CD4-positive, alpha-beta T cell treated with Interleukin-4 for 4 hours (primary cell): ENCODE measurements around the gene VPS72.
A peak's percentile ranks its signal among the peaks of the same experiment; 100 is the strongest.

Experiments
- DNase-seq: peaks from one replicate; pipeline ENCODE4 v3.0.0-alpha.2; 2020

Gene VPS72

GRCh38 chr1:151144474-151145303 lies 45.3 kb downstream of the VPS72 start:
- DNase-seq = no peak

DNA sequence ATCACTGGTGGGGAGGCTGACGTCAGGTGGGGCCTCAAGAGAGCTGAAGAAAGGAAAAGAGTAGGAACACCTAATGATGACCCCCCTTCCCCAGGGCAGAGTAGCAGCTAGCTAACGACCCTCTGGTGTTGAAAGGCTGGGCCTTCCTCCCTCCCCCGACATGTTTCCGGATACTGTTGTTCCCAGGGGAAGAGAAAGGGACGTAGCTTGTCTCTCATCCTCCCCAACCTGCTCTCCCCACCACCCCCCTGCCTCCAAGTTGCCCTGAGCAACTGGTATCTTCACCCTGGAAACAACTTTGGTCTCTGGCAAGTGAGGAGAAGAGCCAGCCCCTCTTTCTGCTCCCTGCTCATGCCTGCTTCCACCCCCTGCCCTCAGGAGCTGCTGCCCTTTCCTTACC lies 46.0 kb downstream of the VPS72 start:
- DNase-seq = no peak

DNA sequence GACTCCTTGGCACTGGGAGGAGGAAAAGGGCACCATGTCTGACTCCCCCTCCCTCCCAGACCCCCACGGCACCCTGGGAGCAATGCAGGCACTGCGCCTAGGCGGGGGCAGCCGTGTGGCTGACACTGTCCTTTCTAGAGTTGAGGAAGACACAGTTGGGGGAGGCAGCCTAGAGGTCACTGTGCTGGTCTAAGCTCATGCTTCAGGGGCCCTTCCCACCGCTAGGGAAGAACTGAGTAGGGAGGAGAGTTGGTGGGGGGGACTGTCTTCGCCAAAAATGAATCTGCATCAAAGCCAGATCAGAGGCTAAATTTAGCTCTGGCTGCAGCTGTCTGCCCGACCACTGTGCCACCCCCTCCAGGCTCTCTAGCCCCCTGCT lies 47.0 kb downstream of the VPS72 start:
- DNase-seq = no peak

DNA sequence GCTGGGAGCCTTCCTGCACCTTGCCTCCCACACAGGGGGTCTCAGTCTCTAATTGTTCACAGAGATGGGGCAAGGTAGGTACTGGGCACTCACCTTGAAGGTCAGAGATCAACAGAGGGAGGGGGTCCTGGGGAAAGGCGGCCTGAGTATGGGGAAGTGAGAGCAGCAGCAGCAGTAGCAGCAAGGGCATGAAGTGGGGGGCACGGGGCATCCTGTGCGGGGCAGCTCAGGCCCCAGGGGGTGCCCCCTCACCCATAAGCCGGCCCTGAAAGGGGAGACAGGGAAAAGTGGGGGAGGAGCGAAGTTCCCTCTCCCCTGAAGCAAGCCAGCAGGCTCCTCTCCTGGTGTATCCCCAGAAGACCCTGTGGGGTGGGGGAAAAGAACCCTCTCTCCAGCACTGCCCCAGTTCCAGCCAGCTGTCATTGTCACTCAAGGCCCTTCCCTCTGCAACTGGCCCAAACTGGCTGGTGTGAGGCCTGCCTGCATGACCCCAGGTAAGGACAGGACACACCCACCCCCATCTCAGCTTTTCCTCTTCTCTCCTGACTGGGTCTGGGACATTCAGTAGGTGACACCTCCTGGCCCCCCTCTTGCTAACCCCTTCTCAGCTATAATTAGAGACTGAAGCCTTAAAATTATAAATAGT lies 47.5 kb downstream of the VPS72 start:
- no peak for DNase-seq

DNA sequence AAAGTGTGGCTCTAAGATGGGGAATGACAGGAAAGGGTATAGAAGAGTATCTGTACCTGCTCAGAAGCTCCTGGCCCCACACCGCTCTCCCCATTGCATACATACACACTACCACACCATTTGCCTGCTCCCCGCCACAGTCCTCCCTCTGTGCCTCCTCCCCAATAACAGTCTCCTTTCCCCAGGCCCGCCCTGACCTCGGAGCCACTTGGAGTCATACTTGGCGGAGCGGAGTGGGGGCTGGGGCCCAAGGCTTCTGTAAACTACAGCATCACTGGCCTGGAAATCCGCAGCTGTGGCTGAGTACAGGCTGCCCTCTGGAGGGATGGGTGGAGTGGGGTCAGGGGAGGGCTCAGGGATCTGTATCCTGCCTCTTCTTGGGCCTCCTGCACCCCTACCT lies 52.2 kb downstream of the VPS72 start:
- DNase-seq = no peak

DNA sequence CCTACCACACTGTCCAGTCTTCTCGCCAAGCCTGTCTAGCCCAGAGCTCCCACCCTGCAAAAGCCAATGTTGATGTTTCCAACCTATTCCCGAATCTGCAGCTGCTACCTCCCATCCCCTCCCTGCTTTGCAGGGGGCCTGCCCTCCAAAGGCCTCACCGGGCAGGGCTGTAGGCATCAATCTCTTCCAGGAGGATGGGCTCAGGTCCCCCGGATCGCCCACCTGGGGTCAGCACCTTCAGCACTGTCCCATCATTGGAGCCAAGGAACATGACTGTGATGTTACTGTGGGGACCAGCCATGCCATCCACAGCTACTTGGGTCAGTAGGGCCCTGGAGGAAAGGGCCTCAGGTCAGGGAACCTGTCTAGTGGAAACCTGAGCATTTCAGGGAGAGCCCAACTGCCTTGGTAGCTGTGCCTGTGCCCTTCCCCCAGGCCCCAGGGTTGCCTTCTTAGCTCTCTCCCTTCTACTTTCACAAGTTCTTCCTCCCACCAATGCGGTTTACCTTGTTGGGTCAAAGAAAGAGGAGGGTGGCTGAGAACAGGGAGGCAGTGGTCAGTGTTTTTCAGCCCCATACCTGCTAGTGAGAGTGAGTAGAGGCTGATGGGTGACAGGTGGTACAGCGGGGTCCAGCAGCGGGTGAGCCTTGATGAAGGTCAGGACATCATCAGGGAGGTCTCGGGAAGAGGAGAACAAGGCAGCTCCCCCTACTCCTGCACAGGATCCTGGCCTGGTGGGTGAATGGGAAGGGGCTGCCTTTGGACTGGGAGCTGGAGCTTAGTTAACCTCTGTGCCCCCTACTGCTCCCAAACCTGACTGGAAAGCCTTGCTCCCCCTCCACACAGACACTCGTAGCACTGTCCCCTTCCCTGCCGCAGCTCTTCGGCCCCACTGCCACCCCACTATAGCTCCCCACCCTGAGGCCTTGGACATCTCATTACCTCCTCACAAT lies 54.3 kb downstream of the VPS72 start:
- DNase-seq = no peak

DNA sequence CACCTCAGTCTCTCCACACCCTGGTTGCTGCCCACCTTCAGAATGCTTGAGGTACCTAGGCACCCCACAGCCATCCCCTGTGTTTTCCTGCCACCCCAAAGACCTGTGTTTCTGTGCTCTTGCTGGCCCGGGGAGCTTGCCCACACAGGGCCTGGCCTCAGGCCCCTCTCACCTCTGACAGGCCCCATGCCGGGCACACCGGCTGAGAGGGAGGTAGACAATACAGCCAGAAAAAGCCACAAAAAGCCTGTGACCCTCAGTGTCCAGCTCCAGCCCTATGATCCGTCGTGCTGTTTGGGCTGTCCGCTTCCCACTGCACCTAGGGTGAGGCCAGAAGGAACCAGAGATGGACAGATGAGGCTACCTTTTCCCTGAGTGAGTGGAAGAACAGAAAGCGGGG lies 55.0 kb downstream of the VPS72 start:
- DNase-seq = no peak

DNA sequence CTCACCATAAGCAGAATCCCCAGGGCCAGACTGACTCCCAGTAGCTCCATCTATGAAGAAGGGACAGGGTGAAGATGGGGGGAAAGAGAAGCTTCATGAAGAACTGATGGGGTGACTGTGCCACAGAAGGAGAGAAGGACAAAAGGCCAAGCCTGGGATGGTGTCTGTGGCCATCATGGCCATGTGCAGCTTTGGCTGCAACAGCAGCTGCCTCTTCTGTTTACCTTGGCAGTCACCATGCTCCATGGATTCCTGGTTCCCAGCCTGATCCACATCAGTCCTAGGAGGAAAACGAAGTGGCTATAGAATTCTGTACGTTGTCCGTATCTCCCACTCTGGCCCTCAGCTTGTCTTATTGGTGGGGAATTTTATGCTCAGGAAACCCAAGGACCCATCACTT lies 55.6 kb downstream of the VPS72 start:
- DNase-seq = no peak

GRCh38 chr1:151133018-151133806 lies 56.8 kb downstream of the VPS72 start:
- DNase-seq = no peak

DNA sequence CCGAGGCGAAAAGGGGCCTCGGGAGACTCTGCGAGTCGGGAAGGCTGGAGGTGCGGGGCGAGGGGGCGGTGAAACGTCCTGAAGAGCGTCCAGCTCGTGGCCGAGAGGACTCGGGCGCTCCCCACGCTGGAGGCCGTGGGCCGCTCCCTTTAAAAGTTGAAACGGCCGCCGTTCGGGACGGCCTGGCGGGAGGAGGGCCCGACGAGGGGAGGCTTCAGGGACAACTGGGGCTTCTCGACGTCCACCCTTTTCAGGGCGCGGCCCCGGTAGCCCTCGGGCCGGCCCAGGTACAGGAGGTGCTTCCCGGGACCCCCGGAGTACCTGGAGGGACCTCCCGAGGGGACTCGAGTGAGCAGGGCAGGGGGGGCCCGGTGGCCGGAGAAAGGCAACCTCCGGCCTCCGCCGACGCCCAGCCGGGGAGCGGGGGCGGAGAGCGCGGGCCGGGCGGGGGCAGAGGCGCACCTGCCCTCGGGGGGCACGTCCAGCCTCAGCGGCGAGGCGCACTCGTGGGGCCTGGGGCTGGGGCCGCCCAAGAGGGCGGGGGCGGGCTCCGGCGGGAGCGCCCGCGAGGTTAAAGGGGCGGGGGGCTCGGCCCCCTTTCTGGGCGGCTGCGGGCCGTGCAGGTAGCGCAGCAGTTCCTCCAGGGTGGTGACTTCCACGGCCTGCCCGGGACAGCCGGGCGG lies 57.5 kb downstream of the VPS72 start:
- DNase-seq = no peak

DNA sequence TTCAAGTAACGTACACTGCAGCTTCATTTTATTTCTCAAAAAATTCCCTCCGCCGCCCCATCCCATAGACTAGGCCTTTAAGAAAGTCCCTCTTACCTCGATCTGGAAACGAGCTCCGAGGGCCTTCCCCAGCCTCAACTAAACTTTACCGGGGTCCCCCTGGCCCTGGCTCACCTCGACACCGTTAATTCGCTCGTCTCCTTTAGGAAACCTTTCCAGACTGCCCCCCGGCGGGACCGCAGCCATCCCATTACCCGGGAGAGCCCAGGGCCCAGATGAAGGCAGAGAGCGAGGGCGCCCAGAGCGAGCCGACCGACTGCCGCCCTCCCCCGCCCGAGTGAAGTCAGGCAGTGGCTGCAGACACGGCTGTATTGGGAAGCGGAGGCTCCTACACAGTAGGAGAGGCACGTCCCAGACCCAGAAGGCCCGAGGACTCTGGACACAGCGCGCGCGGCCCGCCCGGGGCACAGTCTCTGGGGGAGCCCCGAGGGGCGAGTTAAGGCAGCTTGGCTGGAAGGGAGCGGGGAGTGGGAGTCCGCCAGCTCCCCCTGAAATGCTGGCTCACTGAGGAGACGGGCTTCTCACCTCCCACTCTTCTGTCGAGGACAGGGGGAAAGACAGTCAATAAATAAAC lies 58.2 kb downstream of the VPS72 start:
- no peak for DNase-seq

GRCh38 chr1:151130987-151131586 lies 58.9 kb downstream of the VPS72 start:
- DNase-seq = peak; percentile 74

- DNase-seq = no peak
These were observed 61.2 kb downstream of the VPS72 start for GRCh38 chr1:151128800-151129199.
